ENCODE measurements around the gene FBXW5.

Gene FBXW5

DNA sequence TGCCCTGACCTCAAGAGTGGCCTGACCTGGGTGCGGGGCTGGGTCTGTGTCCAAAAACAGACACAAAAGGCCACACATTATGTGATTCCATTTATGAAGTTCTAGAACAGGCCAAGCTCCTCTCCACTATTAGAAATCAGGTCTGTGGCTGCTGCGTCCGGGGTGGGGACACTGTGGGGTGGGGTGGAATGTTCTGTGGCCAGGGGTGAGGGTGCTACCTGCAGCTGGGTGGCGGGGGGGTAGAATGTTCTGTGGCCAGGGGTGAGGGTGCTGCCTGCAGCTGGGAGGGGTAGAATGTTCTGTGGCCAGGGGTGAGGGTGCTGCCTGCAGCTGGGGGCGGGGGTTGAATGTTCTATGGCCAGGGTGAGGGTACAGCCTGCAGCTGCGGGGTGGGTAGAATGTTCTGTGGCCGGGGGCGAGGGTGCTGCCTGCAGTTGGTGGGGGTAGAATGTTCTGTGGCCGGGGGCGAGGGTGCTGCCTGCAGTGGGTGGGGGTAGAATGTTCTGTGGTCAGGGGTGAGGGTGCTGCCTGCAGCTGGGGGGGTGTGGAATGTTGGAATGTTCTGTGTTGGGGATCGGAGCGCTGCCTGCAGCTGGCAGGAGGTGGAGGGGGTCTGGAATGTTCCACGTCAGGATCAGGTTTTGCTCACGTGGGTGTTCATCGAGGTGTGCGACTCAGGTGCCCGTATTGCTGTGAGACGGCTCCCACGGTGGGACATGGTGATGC is 15.8 kb upstream of the FBXW5 start (continued):
- TF ChIP-seq CREB5 (CRISPR knock-in tag; IDR thresholded peaks at IDR 0.05; ENCODE audit: low read depth) = no peak
- TF ChIP-seq SNAI2 (CRISPR knock-in tag; IDR thresholded peaks at IDR 0.05) = no peak
- no peak for TF ChIP-seq ZFP30 (CRISPR knock-in tag; IDR thresholded peaks at IDR 0.05)
- no peak for TF ChIP-seq TOX (CRISPR knock-in tag; IDR thresholded peaks at IDR 0.05; ENCODE audit: borderline replicate concordance)
- TF ChIP-seq ZNF8 (CRISPR knock-in tag; IDR thresholded peaks at IDR 0.05) = no peak

DNA sequence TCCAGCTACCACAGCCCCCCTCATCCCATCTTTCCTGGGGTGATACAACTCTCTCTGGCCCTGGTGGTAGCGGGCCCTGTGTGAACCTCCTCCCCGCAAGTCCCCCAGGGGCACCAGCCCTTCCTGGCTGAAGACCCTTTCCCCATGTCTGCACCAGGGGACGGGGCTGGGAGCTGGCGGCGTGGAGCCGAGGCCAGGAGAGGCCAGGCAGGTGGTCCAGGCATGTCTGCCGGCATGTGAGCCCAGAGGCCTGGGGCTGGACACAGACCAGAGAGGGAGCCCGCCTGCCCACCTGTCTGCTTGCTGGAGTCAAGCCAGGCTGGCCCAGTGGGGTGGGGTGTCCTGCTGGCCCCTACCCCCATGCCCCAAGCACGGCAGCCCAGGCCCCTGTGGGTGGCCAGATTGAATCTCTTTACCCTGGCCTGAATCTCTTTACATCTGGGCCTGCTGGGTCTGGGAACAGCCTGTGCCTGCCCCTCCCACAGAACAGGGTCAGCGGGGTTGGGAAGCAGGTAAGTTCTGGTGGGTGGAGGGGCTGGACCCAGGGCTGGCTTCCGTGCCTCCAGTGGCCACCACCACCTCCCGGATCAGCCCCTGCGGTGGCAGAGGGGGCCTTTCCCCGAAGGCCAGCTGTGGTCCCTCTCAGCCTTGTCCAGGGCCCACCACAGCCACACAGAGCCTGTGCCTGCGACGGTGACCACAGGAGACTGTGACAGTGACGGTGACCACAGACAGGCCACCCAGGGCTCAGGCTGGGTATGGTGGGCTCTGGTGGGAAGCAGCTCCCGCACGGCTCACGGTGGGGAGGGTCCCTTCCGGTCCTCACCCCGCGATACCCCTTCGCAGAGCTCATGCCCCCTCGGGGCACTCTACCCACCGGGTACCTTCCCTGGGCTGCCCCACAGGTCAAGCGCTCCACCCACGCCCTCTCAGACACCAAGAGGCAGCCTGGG is 14.6 kb upstream of the FBXW5 start:
- ATAC-seq = no peak
- TF ChIP-seq RARB (CRISPR knock-in tag; IDR thresholded peaks at IDR 0.05) (no peak), ZNF8 (CRISPR knock-in tag; IDR thresholded peaks at IDR 0.05) (no peak), ISL1 (CRISPR knock-in tag; IDR thresholded peaks at IDR 0.05) (no peak), ZNF70 (CRISPR knock-in tag; IDR thresholded peaks at IDR 0.05) (no peak), SNAI2 (CRISPR knock-in tag; IDR thresholded peaks at IDR 0.05) (no peak), TCF4 (CRISPR knock-in tag; IDR thresholded peaks at IDR 0.05; ENCODE audit: borderline replicate concordance) (no peak), GLIS3 (CRISPR knock-in tag; IDR thresholded peaks at IDR 0.05) (no peak)
- TF ChIP-seq, protein P1, sequence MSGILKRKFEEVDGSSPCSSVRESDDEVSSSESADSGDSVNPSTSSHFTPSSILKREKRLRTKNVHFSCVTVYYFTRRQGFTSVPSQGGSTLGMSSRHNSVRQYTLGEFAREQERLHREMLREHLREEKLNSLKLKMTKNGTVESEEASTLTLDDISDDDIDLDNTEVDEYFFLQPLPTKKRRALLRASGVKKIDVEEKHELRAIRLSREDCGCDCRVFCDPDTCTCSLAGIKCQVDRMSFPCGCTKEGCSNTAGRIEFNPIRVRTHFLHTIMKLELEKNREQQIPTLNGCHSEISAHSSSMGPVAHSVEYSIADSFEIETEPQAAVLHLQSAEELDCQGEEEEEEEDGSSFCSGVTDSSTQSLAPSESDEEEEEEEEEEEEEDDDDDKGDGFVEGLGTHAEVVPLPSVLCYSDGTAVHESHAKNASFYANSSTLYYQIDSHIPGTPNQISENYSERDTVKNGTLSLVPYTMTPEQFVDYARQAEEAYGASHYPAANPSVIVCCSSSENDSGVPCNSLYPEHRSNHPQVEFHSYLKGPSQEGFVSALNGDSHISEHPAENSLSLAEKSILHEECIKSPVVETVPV (CRISPR knock-in tag; IDR thresholded peaks at IDR 0.05) = no peak
- TF ChIP-seq, protein P2, sequence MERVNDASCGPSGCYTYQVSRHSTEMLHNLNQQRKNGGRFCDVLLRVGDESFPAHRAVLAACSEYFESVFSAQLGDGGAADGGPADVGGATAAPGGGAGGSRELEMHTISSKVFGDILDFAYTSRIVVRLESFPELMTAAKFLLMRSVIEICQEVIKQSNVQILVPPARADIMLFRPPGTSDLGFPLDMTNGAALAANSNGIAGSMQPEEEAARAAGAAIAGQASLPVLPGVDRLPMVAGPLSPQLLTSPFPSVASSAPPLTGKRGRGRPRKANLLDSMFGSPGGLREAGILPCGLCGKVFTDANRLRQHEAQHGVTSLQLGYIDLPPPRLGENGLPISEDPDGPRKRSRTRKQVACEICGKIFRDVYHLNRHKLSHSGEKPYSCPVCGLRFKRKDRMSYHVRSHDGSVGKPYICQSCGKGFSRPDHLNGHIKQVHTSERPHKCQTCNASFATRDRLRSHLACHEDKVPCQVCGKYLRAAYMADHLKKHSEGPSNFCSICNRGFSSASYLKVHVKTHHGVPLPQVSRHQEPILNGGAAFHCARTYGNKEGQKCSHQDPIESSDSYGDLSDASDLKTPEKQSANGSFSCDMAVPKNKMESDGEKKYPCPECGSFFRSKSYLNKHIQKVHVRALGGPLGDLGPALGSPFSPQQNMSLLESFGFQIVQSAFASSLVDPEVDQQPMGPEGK (CRISPR knock-in tag; IDR thresholded peaks at IDR 0.05; ENCODE audit: borderline replicate concordance) = no peak

GRCh38 chr9:136958473-136958872 is 13.9 kb upstream of the FBXW5 start:
- ATAC-seq = no peak
- no peak for TF ChIP-seq SNAI2 (CRISPR knock-in tag; IDR thresholded peaks at IDR 0.05)
- TF ChIP-seq ZFP30 (CRISPR knock-in tag; IDR thresholded peaks at IDR 0.05) = no peak
- no peak for TF ChIP-seq TOX (CRISPR knock-in tag; IDR thresholded peaks at IDR 0.05; ENCODE audit: borderline replicate concordance)
- no peak for TF ChIP-seq ARNTL (CRISPR knock-in tag; IDR thresholded peaks at IDR 0.05; ENCODE audit: borderline replicate concordance, low read depth)
- TF ChIP-seq TCF4 (CRISPR knock-in tag; IDR thresholded peaks at IDR 0.05; ENCODE audit: borderline replicate concordance) = no peak
- TF ChIP-seq RARB (CRISPR knock-in tag; IDR thresholded peaks at IDR 0.05) = no peak
- TF ChIP-seq ZC3H10 (CRISPR knock-in tag; IDR thresholded peaks at IDR 0.05) = no peak
- TF ChIP-seq, protein P3, sequence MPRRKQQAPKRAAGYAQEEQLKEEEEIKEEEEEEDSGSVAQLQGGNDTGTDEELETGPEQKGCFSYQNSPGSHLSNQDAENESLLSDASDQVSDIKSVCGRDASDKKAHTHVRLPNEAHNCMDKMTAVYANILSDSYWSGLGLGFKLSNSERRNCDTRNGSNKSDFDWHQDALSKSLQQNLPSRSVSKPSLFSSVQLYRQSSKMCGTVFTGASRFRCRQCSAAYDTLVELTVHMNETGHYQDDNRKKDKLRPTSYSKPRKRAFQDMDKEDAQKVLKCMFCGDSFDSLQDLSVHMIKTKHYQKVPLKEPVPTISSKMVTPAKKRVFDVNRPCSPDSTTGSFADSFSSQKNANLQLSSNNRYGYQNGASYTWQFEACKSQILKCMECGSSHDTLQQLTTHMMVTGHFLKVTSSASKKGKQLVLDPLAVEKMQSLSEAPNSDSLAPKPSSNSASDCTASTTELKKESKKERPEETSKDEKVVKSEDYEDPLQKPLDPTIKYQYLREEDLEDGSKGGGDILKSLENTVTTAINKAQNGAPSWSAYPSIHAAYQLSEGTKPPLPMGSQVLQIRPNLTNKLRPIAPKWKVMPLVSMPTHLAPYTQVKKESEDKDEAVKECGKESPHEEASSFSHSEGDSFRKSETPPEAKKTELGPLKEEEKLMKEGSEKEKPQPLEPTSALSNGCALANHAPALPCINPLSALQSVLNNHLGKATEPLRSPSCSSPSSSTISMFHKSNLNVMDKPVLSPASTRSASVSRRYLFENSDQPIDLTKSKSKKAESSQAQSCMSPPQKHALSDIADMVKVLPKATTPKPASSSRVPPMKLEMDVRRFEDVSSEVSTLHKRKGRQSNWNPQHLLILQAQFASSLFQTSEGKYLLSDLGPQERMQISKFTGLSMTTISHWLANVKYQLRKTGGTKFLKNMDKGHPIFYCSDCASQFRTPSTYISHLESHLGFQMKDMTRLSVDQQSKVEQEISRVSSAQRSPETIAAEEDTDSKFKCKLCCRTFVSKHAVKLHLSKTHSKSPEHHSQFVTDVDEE (CRISPR knock-in tag; IDR thresholded peaks at IDR 0.05) = no peak
- TF ChIP-seq, protein P1 (CRISPR knock-in tag; IDR thresholded peaks at IDR 0.05) = no peak
- TF ChIP-seq PPARA (CRISPR knock-in tag; IDR thresholded peaks at IDR 0.05; ENCODE audit: borderline replicate concordance) = no peak

Data from SK-N-SH treated with all-trans-retinoic acid at 6 μM for 48 hours (cell line).